GM23248 (cell line): ENCODE measurements around the gene COP1.

Experiments used
- EZH2 ChIP-seq: fragments of 200-600 bp; sonication (generic); IDR thresholded peaks from 2 replicates; pipeline ENCODE4 v1.6.1; 2018; ENCODE audit warnings: antibody characterized with exemption, mild to moderate bottlenecking; ENCODE audit not compliant: insufficient read depth, poor library complexity, severe bottlenecking
- EZH2phosphoT487 ChIP-seq: fragments of 200-600 bp; sonication (generic); IDR thresholded peaks from 2 replicates; pipeline ENCODE4 v1.6.1; 2018; ENCODE audit warnings: antibody characterized with exemption, moderate library complexity, mild to moderate bottlenecking, low read depth; ENCODE audit not compliant: insufficient read depth

DNA sequence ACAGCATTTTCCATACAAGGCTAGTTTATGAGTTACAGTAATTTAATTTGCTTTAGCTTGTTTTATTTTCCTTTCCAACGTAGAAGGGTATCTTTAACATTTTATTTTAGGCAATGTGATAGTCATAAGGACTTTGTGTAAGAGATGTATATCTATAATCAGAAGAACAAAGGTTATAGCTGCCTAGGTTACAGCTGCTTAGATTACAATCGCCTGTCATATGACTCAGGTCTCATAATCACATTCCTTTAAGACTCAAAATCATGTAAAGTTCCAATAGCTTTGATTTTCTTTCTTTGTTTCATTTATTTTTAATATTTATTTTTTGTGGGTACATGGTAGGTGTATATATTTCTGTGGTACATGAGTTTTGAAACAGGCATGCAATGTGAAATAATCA lies 37.8 kb upstream of the COP1 start:
- no peak for TF ChIP-seq EZH2
- TF ChIP-seq EZH2phosphoT487, result no peak
